Measurements from ENCODE around the gene SERPINB1.
"Not testable (repeated sequence)": the region's sequence is repeated elsewhere in the genome, so short reads cannot be mapped to it uniquely, and the experiment has no call there.

The SERPINB1 gene

DNA sequence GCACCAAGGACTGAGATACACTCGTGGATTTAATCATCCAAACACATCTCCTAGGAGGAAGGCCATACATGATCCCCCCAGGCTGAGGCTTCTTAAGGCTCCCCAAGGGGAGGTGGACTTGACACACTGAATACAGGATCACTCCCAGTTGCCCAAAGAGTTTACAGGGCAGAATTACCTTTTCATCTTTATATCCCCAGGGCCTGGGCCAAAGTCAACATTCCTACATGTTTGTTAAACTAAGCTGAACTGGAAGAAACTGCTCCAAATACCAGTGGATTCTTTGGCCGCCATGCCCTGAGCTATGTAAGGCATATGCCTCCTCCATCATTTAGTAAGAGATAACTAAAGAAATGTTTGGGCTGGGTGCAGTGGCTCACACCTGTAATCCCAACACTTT, 22.2 kb upstream of the SERPINB1 start:
- H3K4me3 ChIP-seq (ENCODE audit: low read length): no peak overlapping the region
- TF ChIP-seq, protein P1, sequence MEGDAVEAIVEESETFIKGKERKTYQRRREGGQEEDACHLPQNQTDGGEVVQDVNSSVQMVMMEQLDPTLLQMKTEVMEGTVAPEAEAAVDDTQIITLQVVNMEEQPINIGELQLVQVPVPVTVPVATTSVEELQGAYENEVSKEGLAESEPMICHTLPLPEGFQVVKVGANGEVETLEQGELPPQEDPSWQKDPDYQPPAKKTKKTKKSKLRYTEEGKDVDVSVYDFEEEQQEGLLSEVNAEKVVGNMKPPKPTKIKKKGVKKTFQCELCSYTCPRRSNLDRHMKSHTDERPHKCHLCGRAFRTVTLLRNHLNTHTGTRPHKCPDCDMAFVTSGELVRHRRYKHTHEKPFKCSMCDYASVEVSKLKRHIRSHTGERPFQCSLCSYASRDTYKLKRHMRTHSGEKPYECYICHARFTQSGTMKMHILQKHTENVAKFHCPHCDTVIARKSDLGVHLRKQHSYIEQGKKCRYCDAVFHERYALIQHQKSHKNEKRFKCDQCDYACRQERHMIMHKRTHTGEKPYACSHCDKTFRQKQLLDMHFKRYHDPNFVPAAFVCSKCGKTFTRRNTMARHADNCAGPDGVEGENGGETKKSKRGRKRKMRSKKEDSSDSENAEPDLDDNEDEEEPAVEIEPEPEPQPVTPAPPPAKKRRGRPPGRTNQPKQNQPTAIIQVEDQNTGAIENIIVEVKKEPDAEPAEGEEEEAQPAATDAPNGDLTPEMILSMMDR (IDR thresholded peaks at IDR 0.05; ENCODE audit: insufficient read depth, low read depth, low read length, missing control alignments): no peak
- DNase-seq (ENCODE audit: low read depth): no peak

DNA sequence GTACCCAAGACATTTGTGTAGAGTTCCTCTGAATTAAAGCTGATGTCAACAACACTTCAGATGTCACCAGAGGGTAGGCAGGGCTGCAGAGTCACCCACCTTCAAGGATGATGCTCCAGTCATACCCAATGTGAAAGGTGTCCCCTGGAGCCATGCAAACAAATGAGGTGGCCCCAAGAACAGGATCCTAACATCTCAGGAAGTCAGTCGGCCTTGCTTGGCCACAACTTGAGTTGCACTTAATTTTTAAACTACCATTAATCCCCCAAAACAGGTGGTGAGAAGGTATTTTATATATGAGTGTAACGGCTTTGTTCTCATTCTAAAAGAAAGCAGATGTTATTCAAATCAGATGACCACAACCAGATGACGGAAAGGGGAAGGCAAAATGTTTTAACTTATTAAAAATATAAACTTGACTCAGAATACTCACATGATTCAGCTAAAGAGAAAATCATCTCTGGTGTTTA, 21.1 kb upstream of the SERPINB1 start:
- H3K4me3 ChIP-seq (ENCODE audit: low read length): no peak overlapping the region
- TF ChIP-seq, protein P1 (IDR thresholded peaks at IDR 0.05; ENCODE audit: insufficient read depth, low read depth, low read length, missing control alignments): no peak
- DNase-seq (ENCODE audit: low read depth): no peak

DNA sequence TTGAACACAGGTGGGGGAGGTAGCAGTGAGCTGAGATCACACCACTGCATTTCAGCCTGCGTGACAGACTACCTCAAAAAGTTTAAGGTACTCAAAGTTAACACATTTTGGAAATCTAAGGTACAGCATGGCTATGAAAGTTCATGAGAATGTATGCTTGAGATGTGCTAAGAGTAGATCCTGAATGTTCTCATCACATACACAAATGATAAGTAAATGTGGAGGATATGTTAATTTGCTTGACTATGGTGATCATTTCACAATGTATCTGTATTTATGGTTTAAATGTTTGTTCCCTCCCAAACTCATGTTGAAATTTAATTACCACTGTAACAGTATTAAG, 20.1 kb upstream of the SERPINB1 start:
- no peak overlapping the region for H3K4me3 ChIP-seq (ENCODE audit: low read length)
- TF ChIP-seq, protein P1 (IDR thresholded peaks at IDR 0.05; ENCODE audit: insufficient read depth, low read depth, low read length, missing control alignments): no peak
- DNase-seq (ENCODE audit: low read depth): no peak

DNA sequence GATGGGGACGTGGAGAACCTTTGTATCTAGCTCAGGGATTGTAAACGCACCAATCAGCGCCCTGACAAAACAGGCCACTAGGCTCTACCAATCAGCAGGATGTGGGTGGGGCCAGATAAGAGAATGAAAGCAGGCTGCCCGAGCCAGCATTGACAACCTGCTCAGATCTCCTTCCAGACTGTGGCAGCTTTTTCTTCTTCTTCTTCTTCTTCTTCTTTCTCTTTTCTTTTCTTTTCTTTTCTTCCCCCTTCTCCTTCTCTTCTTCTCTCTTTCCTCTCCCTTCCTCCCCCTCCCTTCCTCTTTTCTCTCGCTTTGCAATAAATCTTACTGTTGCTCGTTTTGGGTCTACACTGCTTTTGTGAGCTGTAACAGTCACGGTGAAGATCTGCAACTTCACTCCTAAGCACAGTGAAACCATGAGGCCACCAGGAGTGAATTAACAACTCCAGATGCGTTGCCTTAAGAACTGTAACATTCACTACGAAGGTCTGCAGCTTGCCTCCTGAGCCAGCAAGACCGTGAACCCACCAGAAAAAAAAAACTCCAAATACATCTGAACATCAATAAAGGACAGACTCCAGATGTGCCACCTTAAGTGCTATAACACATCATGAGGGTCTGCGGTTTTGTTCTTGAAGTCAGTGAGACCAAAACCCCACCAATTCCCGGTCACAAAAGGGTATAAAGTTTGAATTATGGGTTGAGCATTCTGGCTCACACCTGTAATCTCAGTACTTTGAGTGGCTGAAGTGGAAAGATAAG, 19.6 kb upstream of the SERPINB1 start:
- no peak for DNase-seq (ENCODE audit: low read depth)
- H3K4me3 ChIP-seq (ENCODE audit: low read length): no peak overlapping the region
- TF ChIP-seq, protein P1 (IDR thresholded peaks at IDR 0.05; ENCODE audit: insufficient read depth, low read depth, low read length, missing control alignments): no peak

- not testable (repeated sequence) for DNase-seq (ENCODE audit: low read depth); H3K4me3 ChIP-seq (ENCODE audit: low read length)
Observed at GRCh38 chr6:2860706-2861059, 19.0 kb upstream of the SERPINB1 start.

DNA sequence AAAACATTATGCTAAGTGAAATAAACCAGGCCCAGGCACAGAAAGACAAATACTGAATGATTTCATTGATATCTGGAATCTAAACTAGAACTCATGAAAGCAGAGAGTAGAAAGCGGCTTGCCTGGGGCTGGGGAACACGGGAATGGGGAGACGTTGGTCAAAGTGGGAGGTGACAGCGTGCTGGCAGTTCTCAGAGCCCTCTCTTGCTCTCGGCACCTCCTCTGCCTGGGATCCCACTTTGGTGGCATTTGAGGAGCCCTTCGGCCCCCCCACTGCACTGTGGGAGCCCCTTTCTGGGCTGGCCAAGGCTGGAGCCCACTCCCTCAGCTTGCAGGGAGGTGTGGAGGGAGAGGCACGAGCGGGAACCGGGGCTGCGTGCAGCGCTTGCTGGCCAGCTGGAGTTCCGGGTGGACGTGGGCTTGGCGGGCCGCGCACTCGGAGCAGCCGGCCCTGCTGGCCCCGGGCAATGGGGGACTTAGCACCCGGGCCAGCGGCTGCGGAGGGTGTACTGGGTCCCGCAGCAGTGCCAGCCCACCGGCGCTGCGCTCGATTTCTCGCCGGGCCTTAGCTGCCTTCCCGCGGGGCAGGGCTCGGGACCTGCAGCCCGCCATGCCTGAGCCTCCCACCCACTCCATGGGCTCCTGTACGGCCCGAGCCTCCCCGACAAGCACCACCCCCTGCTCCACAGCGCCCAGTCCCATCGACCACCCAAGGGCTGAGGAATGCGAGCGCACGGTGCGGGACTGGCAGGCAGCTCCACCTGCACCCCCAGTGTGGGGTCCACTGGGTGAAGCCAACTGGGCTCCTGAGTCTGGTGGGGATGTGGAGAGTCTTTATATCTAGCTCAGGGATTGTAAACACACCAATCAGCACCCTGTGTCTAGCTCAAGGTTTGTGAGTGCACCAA, 18.4 kb upstream of the SERPINB1 start:
- H3K4me3 ChIP-seq (ENCODE audit: low read length); DNase-seq (ENCODE audit: low read depth): not testable (repeated sequence)

- H3K4me3 ChIP-seq (ENCODE audit: low read length): no peak overlapping the region
- DNase-seq (ENCODE audit: low read depth): no peak
- TF ChIP-seq, protein P1 (IDR thresholded peaks at IDR 0.05; ENCODE audit: insufficient read depth, low read depth, low read length, missing control alignments): no peak
Observed at GRCh38 chr6:2859185-2859700, 17.6 kb upstream of the SERPINB1 start.

Measured in epithelial cell of esophagus (primary cell).